ENCODE measurements around the gene RBMS3.
"Not testable (repeated sequence)": the region's sequence is repeated elsewhere in the genome, so short reads cannot be mapped to it uniquely, and the experiment has no call there.

Gene RBMS3

DNA sequence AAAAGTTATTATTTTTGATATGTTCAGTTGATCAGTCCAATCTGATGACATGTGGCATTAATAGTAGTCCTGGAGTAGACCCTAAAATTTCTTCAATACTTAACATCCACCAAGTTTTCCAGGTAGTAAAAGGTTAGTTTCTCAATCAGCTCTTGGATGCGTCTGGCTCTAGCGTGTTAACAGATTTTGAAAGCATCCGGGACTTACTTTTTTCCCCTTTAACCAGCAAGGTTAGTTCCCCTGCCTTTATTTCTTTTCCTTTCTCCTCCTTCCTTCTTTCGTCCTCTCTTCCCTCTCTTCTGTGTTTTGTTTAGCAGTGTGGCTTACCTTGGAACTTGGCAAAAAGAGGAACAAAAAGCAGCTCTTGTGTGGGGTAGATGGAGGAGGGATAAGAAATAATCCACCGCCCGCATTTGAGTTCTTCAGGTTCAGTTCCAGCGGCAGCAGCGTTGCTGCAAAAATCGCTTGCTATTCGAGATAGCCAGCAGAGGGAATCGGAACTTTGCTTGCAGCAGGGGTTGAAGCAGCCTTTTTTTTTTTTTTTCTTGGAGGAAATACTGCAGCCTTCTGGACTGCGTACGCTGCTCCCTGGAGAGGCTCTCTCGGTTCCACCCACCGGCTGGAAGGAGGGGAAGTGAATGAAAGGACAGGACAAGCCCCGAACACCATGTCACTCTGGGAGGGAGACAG, at the start of gene RBMS3:
Gene RBMS3 (plus strand): TSS at position 668 of the 690 bp plus-strand sequence.
- TF ChIP-seq POLR2A (IDR thresholded peaks at IDR 0.05; ENCODE audit: low read length) (no peak), GATA1 (IDR thresholded peaks at IDR 0.05; ENCODE audit: low read depth, low read length) (no peak)
- peak in 1 of 2 experiments; percentile 6 for DNase-seq

DNA sequence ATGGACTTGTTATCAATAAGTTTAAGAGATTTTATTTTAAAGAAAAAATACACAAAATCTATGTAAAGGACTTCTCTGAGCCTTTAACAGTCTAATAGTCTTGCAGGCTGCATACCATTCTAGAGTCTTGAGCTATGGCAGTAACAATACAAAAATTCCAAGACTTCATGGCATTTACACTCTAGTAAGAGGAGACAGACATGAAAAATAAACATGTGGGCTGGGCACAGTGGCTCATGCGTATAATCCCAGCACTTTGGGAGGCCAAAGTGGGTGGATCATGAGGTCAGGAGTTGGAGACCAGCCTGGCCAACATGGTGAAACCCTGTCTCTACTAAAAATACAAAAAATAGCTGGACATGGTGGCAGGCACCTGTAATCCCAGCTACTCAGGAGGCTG, 47.7 kb upstream of the RBMS3 start:
- not testable (repeated sequence) for DNase-seq

DNA sequence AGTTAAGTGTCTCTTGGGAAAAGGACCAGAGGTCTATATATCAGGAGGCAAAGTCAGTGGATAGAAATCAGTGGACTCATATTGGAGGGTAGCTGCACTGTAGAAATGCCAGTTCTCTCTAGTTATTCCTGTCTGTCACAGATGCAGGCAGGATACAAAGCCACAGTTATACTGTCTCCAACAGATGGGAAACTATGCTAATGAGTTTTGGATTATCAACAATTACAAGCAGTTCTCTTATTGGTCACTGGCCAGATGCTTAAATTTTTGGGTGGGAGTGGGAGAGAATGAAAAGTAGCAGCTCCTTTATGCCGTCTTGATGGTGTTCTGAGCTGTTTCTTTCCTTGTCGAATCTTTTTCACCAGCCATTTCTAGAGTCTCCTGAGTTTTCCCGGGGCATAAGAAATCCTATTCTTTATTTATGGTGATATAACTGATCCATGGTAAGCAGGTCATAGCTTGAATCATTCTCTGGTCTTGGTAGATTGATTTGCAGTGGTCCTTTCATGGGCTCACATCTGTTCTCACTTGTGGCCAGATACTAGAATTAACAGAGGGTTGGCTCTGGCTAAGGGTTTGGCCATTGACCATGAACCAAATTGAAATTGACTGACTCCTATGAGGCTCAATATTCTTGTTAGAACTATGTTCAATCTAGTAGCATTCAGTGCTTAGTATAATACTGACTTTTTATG, 44.6 kb upstream of the RBMS3 start:
- no peak for DNase-seq
- no peak for TF ChIP-seq GATA1 (IDR thresholded peaks at IDR 0.05; ENCODE audit: low read depth, low read length)
- no peak for TF ChIP-seq POLR2A (IDR thresholded peaks at IDR 0.05; ENCODE audit: low read length)

DNA sequence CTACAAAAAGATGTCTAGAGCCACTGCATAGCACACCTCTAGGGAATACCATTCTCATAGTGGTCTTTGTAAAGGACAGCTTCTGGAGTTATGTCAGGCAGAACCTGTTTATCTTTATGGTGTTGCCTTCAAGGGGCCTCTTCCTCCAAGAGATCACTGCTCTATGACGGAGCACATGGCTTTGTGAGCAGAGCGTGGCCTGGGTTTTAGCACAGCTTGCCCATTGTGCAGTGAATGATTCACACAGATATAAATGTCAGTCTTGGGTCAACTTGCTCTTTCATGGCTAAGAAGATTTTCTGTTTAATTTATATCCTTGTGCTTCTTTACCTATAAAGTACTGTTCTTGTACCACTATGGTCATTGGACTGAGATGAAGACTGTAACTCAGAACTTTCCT, 41.5 kb upstream of the RBMS3 start:
- no peak for DNase-seq
- no peak for TF ChIP-seq GATA1 (IDR thresholded peaks at IDR 0.05; ENCODE audit: low read depth, low read length)
- TF ChIP-seq POLR2A (IDR thresholded peaks at IDR 0.05; ENCODE audit: low read length): no peak

DNA sequence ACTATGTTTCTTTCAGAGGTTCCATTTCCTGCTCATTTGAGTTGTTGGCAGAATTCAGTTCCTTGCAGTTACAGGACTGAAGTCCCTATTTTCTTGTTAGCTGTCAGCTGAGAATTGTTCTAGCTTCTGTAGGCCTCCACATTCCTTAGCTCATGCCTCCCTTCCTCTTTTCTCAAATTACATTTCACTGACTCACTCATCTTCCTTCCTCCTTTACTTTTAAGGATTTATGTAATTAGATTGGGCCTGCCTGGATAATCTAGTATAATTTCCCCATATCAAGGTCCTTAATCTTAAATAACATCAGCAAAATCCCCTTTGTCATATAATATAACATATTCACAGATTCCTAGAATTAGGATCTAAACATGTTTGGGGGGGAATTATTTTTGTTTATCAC, 40.6 kb upstream of the RBMS3 start:
- TF ChIP-seq GATA1 (IDR thresholded peaks at IDR 0.05; ENCODE audit: low read depth, low read length): no peak
- TF ChIP-seq POLR2A (IDR thresholded peaks at IDR 0.05; ENCODE audit: low read length): no peak
- no peak for DNase-seq

DNA sequence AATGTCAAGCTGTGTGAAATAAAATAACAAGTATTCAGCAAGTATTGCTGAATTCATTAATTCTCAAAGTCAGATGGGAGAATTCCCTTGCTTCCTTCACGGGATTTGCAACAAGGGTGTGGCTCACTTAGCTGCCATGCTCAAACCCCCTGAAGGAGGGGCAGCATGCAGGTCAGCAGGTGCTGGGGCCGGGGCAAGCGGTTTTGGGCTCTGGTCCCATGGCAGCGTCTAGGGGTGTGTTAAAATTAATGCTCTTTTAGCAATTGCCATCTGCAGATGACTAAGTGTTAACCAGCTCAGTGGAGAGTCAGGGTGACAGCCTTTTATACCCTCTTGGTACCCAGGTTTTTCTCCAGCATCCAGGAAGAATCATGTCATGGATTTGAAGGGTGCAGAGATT, 40.0 kb upstream of the RBMS3 start:
- TF ChIP-seq GATA1 (IDR thresholded peaks at IDR 0.05; ENCODE audit: low read depth, low read length) (no peak), POLR2A (IDR thresholded peaks at IDR 0.05; ENCODE audit: low read length) (no peak)
- DNase-seq: no peak

DNA sequence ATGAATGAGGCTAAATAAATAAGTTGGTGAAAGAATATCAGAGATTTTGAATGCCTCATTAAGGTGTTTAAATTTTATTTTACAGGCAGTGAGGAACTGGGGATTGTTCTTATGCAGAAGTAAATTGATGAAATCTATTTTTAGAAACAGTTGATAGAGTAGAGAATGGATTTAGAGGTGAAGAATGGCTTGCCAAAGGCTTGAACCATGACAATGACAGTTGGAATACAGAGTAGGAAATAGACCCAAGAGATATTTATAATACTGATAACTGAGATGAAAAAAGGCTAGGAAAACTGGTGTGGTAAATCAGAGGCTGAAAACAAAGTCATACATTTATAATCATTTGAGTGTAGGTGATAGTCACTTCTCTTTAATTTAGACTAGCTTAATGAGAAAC, 39.0 kb upstream of the RBMS3 start:
- no peak for DNase-seq

DNA sequence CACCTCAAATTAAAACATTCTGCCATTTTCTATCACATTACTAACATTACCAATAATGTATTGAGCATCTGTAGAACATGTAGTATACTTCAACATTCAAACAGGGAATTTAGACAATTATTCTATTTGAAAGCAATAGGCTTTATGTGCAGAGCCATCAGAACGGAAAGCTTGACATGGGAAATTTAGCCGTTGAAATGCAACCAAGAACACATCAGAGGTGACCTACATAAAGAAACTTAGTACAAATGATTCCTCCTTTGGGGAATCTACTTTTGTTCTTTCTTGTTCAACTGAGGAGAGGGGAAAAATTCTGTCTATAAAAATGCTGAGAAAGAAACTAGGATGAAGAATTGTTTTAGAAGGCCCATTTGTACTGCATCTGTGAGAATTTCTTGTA, 38.6 kb upstream of the RBMS3 start:
- TF ChIP-seq GATA1 (IDR thresholded peaks at IDR 0.05; ENCODE audit: low read depth, low read length): no peak
- TF ChIP-seq POLR2A (IDR thresholded peaks at IDR 0.05; ENCODE audit: low read length): no peak
- DNase-seq: no peak

More for the DNA sequence above, 39.0 kb upstream of the RBMS3 start:
- TF ChIP-seq POLR2A (IDR thresholded peaks at IDR 0.05; ENCODE audit: low read length) (no peak), GATA1 (IDR thresholded peaks at IDR 0.05; ENCODE audit: low read depth, low read length) (no peak)

DNA sequence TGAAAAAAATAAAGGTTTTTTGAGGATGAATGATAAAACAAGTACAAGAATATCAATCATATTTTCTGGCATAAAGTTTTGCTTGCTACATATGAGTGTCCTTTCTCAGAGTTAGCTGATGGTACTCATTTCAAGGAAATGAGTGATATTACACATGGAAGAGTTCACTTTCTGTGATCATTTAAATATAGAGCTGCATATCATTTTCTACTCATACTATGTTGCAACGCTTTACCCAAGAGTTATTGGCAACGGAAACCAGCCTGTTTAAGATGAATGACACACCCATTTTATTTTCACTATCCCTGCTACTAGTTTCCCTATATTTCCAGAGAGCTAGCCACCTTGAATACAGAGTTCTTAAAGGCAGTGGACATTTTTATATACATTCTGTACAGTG, 35.4 kb upstream of the RBMS3 start:
- no peak for DNase-seq
- TF ChIP-seq POLR2A (IDR thresholded peaks at IDR 0.05; ENCODE audit: low read length) (no peak), GATA1 (IDR thresholded peaks at IDR 0.05; ENCODE audit: low read depth, low read length) (no peak)

DNA sequence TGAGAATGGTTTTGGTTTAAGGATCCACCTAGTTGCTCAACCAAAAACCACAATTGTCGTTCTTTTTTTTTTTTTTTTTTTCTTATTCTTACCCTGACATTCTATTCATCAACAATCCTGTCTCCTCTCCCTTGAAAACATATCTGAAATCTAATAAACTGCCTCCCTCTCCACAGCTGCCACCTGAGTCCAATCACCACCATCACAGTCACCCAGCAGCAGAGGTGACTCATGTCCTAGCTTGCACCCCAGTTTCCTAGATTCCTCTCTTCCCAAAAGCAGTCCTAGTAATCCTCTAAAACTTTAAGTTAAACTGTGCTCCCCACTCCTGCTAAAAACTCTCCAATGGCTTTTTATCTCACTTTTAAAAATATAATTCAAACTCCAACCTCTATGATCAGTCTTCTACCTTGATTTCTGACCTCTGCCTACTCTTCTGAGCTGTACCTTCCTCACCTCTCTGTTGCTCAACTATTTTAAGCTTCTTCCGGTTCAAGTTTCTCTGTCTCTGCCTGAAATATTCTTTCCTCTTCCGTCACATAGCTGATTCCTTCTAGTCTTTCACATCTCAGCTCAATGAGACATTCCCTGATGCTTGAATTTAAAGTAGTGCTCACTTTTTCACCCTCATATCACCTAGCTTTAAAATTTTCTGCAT, 33.7 kb upstream of the RBMS3 start:
- DNase-seq: no peak

DNA sequence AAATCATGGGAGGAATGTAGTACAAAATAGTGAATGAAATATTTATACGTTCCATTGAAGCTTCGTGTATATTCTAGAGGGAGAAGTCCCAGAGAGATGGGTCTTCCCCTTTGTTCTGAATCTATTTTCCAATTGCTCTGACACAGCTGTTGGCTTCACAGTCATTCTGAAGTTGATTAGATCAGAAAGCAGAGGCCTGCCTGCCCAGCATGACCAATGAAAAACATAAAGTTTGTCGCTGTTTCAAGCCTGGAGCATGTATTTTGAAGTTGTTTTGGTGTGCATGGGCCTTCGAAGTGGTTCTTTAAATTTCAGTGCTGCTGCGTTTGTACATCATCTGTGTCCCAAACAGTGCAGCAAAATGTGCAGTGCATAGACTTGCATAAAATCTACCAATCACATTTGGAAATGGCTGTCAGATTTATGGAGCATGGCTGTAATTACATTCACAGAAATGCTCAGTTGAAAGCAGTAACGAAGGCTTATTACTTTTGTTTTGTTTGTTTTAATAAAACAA, 31.0 kb upstream of the RBMS3 start:
- TF ChIP-seq GATA1 (IDR thresholded peaks at IDR 0.05; ENCODE audit: low read depth, low read length) (no peak), POLR2A (IDR thresholded peaks at IDR 0.05; ENCODE audit: low read length) (no peak)
- DNase-seq: no peak

More for the DNA sequence above, 33.7 kb upstream of the RBMS3 start:
- no peak for TF ChIP-seq POLR2A (IDR thresholded peaks at IDR 0.05; ENCODE audit: low read length)
- TF ChIP-seq GATA1 (IDR thresholded peaks at IDR 0.05; ENCODE audit: low read depth, low read length): no peak

DNA sequence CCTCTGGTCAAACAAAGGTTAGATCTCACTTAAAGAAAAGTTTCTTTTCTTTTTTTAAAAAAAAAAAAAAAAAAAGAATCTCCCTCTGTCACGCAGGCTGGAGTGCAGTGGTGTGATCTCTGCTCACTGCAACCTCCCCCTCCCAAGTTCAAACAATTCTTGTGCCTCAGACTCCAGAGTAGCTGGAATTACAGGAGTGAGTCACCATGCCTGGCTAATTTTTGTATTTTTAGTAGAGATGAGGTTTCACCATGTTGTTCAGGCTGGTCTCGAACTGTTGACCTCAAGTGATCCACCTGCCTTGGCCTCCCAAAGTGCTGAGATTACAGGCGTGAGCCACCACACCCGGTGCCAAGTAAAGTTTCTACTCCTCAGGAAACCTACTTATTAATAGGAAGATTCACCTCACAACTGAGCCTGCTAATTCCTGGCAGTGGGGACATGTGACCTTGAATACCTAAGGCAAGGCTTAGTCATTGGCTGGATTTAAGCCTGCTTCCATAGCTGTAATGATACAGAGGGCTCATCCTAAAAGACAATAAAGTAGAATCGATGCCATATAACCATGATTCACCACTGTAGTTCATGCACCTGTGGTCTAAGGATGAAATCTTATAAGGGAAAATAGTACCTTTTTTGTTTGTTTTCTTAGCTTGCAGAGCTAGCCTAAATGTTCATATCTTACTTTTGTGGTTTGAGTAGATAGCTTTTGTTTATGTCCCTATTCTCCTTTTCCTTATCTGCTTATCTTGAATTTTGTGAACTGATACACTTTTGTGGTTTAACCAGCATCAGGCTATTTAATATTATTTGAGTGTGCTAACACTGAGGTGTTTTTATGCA, 24.8 kb upstream of the RBMS3 start:
- no peak for TF ChIP-seq POLR2A (IDR thresholded peaks at IDR 0.05; ENCODE audit: low read length)
- no peak for TF ChIP-seq GATA1 (IDR thresholded peaks at IDR 0.05; ENCODE audit: low read depth, low read length)
- no peak for DNase-seq

DNA sequence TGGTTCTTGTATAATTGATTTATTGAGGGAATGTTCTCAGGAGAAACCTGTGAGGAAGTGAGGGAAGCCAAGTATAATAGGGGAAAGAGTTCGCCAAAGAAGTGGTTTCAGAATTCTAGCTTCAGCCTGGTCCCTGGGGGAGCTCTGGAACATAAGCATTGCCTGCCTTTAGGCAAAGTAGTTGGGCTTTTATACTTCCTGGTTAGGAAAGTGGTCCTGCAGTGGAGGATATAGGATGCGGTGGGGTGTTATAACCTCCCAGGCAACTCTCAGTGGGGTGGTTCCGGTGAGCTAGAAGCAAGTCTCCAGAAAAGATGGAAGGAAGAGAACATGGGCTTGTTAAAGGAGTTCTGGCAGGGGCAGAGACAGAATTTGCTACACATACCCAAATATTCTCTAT, 22.7 kb upstream of the RBMS3 start:
- no peak for TF ChIP-seq GATA1 (IDR thresholded peaks at IDR 0.05; ENCODE audit: low read depth, low read length)
- no peak for TF ChIP-seq POLR2A (IDR thresholded peaks at IDR 0.05; ENCODE audit: low read length)
- DNase-seq: no peak

DNA sequence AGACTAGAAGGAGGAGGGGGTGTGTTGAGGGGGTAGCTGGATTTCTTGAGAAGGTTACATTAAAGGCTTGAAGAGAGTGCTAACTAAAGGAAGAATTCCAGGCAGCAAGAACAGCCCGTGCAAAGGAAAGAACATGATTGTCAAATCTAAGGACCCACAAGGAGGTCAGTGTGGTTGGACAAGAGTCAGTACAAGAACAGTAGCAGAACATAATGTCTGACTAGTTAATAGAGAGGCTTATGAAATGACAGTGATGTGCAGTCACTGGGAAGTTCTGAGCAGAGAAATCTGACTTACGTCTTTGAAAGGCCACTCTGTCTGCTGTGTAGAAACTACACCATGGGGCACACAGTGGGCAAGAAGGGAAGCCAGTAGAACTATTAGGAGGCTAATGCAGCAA, 19.8 kb upstream of the RBMS3 start:
- DNase-seq: no peak
- TF ChIP-seq POLR2A (IDR thresholded peaks at IDR 0.05; ENCODE audit: low read length) (no peak), GATA1 (IDR thresholded peaks at IDR 0.05; ENCODE audit: low read depth, low read length) (no peak)

All from erythroblast (primary cell).